ENCODE measurements around the gene UAP1. TPM values are rescaled to one million over a fixed set of nuclear protein-coding genes. Genes with fewer than 3 reads are reported as not detected.
"Not testable (repeated sequence)": the region's sequence is repeated elsewhere in the genome, so short reads cannot be mapped to it uniquely, and the experiment has no call there.

Gene UAP1
- polyA plus RNA-seq, 1 donor from 2014 or later, result 40.1 TPM

DNA sequence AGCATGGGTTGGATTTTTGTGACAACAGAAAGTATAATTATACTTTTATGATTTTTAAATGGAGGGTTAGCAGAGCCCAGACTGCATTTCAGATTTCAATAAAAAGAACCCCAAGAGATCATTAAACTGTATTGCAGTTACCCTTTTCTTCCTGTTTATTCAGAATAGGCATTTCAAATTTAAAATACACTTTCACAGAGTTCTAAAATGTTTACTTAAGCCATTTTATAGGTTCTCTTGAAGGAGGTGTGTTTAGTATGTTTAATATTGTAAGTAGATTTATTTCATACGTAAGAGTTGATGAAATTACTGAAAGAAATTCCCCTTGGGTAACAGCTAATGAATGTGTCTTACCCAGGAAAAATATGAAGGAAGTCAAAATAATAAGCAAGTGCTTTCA lies 17.4 kb downstream of the UAP1 start:
- no peak overlapping the region for H3K4me2 ChIP-seq (ENCODE audit: low read length)
- H3K9me2 ChIP-seq (ENCODE audit: insufficient read depth, low read length), result no peaks in the 10 kb centered on the region
- TF ChIP-seq MXI1 (conservative IDR thresholded peaks at IDR 0.05; ENCODE audit: poor library complexity, severe bottlenecking) (no peak), POLR2AphosphoS5 (IDR thresholded peaks at IDR 0.05) (no peak), EP300 (conservative IDR thresholded peaks at IDR 0.05; ENCODE audit: poor library complexity, severe bottlenecking) (no peak), SMC3 (conservative IDR thresholded peaks at IDR 0.05; ENCODE audit: poor library complexity) (no peak)
- TF ChIP-seq, protein P1, sequence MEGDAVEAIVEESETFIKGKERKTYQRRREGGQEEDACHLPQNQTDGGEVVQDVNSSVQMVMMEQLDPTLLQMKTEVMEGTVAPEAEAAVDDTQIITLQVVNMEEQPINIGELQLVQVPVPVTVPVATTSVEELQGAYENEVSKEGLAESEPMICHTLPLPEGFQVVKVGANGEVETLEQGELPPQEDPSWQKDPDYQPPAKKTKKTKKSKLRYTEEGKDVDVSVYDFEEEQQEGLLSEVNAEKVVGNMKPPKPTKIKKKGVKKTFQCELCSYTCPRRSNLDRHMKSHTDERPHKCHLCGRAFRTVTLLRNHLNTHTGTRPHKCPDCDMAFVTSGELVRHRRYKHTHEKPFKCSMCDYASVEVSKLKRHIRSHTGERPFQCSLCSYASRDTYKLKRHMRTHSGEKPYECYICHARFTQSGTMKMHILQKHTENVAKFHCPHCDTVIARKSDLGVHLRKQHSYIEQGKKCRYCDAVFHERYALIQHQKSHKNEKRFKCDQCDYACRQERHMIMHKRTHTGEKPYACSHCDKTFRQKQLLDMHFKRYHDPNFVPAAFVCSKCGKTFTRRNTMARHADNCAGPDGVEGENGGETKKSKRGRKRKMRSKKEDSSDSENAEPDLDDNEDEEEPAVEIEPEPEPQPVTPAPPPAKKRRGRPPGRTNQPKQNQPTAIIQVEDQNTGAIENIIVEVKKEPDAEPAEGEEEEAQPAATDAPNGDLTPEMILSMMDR (IDR thresholded peaks at IDR 0.05; ENCODE audit: poor library complexity, severe bottlenecking), result no peak
- TF ChIP-seq, protein P2, sequence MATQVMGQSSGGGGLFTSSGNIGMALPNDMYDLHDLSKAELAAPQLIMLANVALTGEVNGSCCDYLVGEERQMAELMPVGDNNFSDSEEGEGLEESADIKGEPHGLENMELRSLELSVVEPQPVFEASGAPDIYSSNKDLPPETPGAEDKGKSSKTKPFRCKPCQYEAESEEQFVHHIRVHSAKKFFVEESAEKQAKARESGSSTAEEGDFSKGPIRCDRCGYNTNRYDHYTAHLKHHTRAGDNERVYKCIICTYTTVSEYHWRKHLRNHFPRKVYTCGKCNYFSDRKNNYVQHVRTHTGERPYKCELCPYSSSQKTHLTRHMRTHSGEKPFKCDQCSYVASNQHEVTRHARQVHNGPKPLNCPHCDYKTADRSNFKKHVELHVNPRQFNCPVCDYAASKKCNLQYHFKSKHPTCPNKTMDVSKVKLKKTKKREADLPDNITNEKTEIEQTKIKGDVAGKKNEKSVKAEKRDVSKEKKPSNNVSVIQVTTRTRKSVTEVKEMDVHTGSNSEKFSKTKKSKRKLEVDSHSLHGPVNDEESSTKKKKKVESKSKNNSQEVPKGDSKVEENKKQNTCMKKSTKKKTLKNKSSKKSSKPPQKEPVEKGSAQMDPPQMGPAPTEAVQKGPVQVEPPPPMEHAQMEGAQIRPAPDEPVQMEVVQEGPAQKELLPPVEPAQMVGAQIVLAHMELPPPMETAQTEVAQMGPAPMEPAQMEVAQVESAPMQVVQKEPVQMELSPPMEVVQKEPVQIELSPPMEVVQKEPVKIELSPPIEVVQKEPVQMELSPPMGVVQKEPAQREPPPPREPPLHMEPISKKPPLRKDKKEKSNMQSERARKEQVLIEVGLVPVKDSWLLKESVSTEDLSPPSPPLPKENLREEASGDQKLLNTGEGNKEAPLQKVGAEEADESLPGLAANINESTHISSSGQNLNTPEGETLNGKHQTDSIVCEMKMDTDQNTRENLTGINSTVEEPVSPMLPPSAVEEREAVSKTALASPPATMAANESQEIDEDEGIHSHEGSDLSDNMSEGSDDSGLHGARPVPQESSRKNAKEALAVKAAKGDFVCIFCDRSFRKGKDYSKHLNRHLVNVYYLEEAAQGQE (IDR thresholded peaks at IDR 0.05; ENCODE audit: borderline replicate concordance), result no peak
- no peaks in the 10 kb centered on the region for H3K27me3 ChIP-seq (ENCODE audit: insufficient read depth, low read depth, low read length)
- no peak overlapping the region for H2AFZ ChIP-seq (ENCODE audit: low read depth, low read length)
- H3K9me3 ChIP-seq (ENCODE audit: low read length), result no peaks in the 10 kb centered on the region
- no peak overlapping the region for H3K27ac ChIP-seq (ENCODE audit: low read length)
- H4K20me1 ChIP-seq (ENCODE audit: insufficient read depth), result no peaks in the 10 kb centered on the region
- H3K4me3 ChIP-seq (ENCODE audit: low read length), result no peak overlapping the region
- no peak overlapping the region for H3K9ac ChIP-seq (ENCODE audit: low read length)
- H3K36me3 ChIP-seq (ENCODE audit: insufficient read depth, low read length), result peaks cover 7% of the 10 kb centered on the region
- no peaks in the 10 kb centered on the region for H3K79me2 ChIP-seq (replicated peaks; ENCODE audit: insufficient read depth, low read length)
- H3F3A ChIP-seq (ENCODE audit: insufficient read depth, low read length, poor library complexity, severe bottlenecking), result no peaks in the 10 kb centered on the region

DNA sequence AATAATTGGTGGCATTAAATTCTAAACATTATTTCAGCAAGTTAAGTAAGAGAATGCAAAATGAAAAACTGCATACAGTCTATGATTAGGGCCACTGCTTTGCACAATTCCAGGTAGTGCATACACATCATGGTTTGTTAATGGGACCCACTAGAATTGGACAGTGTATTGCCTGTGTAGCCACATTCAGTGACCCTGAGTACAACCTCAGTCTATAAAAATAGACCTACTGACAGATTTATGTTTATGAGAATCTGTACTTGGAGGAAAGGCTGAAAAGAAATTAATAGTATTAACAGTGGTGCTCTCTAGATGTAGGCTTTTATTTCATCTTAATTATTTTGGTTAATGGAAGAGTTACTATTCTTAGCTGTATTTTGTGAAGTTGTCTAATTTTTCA lies 18.8 kb downstream of the UAP1 start:
- Histone ChIP-seq H3F3A (ENCODE audit: insufficient read depth, low read length, poor library complexity, severe bottlenecking) (no peaks in the 10 kb centered on the region), H2AFZ (ENCODE audit: low read depth, low read length) (no peak overlapping the region), H3K9me3 (ENCODE audit: low read length) (no peaks in the 10 kb centered on the region), H3K36me3 (ENCODE audit: insufficient read depth, low read length) (peaks cover 7% of the 10 kb centered on the region), H3K27me3 (ENCODE audit: insufficient read depth, low read depth, low read length) (no peaks in the 10 kb centered on the region), H3K4me3 (ENCODE audit: low read length) (no peak overlapping the region), H3K4me2 (ENCODE audit: low read length) (no peak overlapping the region), H3K9ac (ENCODE audit: low read length) (no peak overlapping the region), H3K79me2 (replicated peaks; ENCODE audit: insufficient read depth, low read length) (no peaks in the 10 kb centered on the region), H3K9me2 (ENCODE audit: insufficient read depth, low read length) (no peaks in the 10 kb centered on the region), H4K20me1 (ENCODE audit: insufficient read depth) (no peaks in the 10 kb centered on the region), H3K27ac (ENCODE audit: low read length) (no peak overlapping the region)
- no peak for TF ChIP-seq POLR2AphosphoS5 (IDR thresholded peaks at IDR 0.05)
- no peak for TF ChIP-seq EZH2 (IDR thresholded peaks at IDR 0.05; ENCODE audit: borderline replicate concordance, insufficient read depth, low read length, poor library complexity, severe bottlenecking)
- no peak for TF ChIP-seq EP300 (conservative IDR thresholded peaks at IDR 0.05; ENCODE audit: poor library complexity, severe bottlenecking)
- no peak for TF ChIP-seq SMC3 (conservative IDR thresholded peaks at IDR 0.05; ENCODE audit: poor library complexity)
- no peak for TF ChIP-seq RAD21 (conservative IDR thresholded peaks at IDR 0.05)
- TF ChIP-seq TAF1 (IDR thresholded peaks at IDR 0.05; ENCODE audit: low read depth), result no peak
- TF ChIP-seq, protein P1 (IDR thresholded peaks at IDR 0.05; ENCODE audit: poor library complexity, severe bottlenecking), result no peak
- TF ChIP-seq, protein P2 (IDR thresholded peaks at IDR 0.05; ENCODE audit: borderline replicate concordance), result no peak
- TF ChIP-seq MXI1 (conservative IDR thresholded peaks at IDR 0.05; ENCODE audit: poor library complexity, severe bottlenecking), result no peak

DNA sequence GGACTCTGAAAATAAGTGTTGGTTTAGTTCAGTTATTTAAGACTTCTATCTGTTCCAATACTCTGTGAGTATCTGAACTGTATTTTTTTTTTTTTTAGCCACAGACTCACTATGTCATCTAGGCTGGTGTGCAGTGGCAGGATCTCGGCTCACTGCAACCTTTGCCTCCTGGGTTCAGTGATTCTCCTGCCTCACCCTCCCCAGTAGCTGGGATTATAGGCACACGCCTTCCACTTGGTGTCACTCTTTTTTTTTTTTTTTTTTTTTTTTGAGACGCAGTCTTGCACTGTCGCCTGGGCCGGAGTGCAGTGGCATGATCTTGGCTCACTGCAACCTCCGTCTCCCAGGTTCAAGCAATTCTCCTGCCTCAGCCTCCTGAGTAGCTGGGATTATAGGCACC lies 21.4 kb downstream of the UAP1 start:
- not testable (repeated sequence) for H3K9me2 ChIP-seq (ENCODE audit: insufficient read depth, low read length); H3K4me3 ChIP-seq (ENCODE audit: low read length); H3K4me2 ChIP-seq (ENCODE audit: low read length); H3K27ac ChIP-seq (ENCODE audit: low read length); H3K36me3 ChIP-seq (ENCODE audit: insufficient read depth, low read length); H3K27me3 ChIP-seq (ENCODE audit: insufficient read depth, low read depth, low read length); H3K9me3 ChIP-seq (ENCODE audit: low read length); H4K20me1 ChIP-seq (ENCODE audit: insufficient read depth); H3K9ac ChIP-seq (ENCODE audit: low read length); H2AFZ ChIP-seq (ENCODE audit: low read depth, low read length); H3K79me2 ChIP-seq (replicated peaks; ENCODE audit: insufficient read depth, low read length); H3F3A ChIP-seq (ENCODE audit: insufficient read depth, low read length, poor library complexity, severe bottlenecking)
